Fibroblast of lung (primary cell): Measurements from ENCODE around the gene CFAP70. TPM values are rescaled to one million over a fixed set of nuclear protein-coding genes. Genes with fewer than 3 reads are reported as not detected.

Experiments
- DNase-seq, 2 donors: peaks; one replicate each; pipeline versions ENCODE4 v3.0.0 to v3.0.0-alpha.2; 2010; ENCODE audit warnings: low read depth in 2 of 2
- H2AFZ ChIP-seq: 2 replicates; pipeline ENCODE4 v1.5.1; 2012; ENCODE audit warnings: low read length, control low read depth, inconsistent platforms
- H3K27ac ChIP-seq: 2 replicates; pipeline ENCODE4 v1.5.1; 2011; ENCODE audit warnings: low read length, control low read depth; ENCODE audit not compliant: insufficient read depth
- H3K27me3 ChIP-seq: 2 replicates; pipeline ENCODE4 v1.5.1; 2011; ENCODE audit warnings: mild to moderate bottlenecking, low read length; ENCODE audit not compliant: control insufficient read depth, insufficient read depth
- H3K36me3 ChIP-seq: 2 replicates; pipeline ENCODE4 v1.5.1; 2011; ENCODE audit warnings: low read length; ENCODE audit not compliant: control insufficient read depth, insufficient read depth
- H3K4me1 ChIP-seq: 2 replicates; pipeline ENCODE4 v1.5.1; 2011; ENCODE audit warnings: low read length; ENCODE audit not compliant: control insufficient read depth, insufficient read depth; ENCODE audit errors: extremely low read depth
- H3K4me2 ChIP-seq: 2 replicates; pipeline ENCODE4 v1.5.1; 2011; ENCODE audit warnings: low read length, control low read depth; ENCODE audit not compliant: insufficient read depth; ENCODE audit errors: extremely low read depth
- H3K4me3 ChIP-seq, 4 experiments: fragments of 200-600 bp in 1 of 4; sonication (generic) in 1 of 4; replicated peaks in 1 of 4; 2 replicates each; pipeline ENCODE4 v1.5.1; 2011 to 2016; ENCODE audit warnings: low read length in 4 of 4, low read depth in 3 of 4, mild to moderate bottlenecking in 3 of 4, control low read depth in 2 of 4, inconsistent platforms in 1 of 4, mixed read lengths in 1 of 4; ENCODE audit not compliant: insufficient read depth in 1 of 4; ENCODE audit errors: control extremely low read depth in 1 of 4
- H3K79me2 ChIP-seq: 2 replicates; pipeline ENCODE4 v1.5.1; 2012; ENCODE audit warnings: mild to moderate bottlenecking, low read length, inconsistent platforms; ENCODE audit not compliant: control insufficient read depth, insufficient read depth
- H3K9ac ChIP-seq: 2 replicates; pipeline ENCODE4 v1.5.1; 2011; ENCODE audit warnings: mild to moderate bottlenecking, low read length, control low read depth; ENCODE audit not compliant: insufficient read depth
- H3K9me3 ChIP-seq: 2 replicates; pipeline ENCODE4 v1.5.1; 2012; ENCODE audit warnings: low read depth, low read length; ENCODE audit not compliant: control insufficient read depth, insufficient read depth
- H4K20me1 ChIP-seq: 2 replicates; pipeline ENCODE4 v1.5.1; 2011; ENCODE audit warnings: low read length; ENCODE audit not compliant: control insufficient read depth, insufficient read depth; ENCODE audit errors: extremely low read depth
- CTCF ChIP-seq, 2 donors: IDR thresholded peaks in 1 of 2; conservative IDR thresholded peaks in 1 of 2; 1 replicate in 1 of 2; 2 replicates in 1 of 2; pipeline ENCODE4 v1.5.1; 2011 to 2012; ENCODE audit warnings: low read length in 2 of 2, control low read depth in 1 of 2, inconsistent platforms in 1 of 2, low read depth in 1 of 2, mild to moderate bottlenecking in 1 of 2
- EZH2 ChIP-seq: IDR thresholded peaks from 2 replicates; pipeline ENCODE4 v1.5.1; 2012; ENCODE audit warnings: low read length, control low read depth, mild to moderate bottlenecking; ENCODE audit errors: missing control alignments
- polyA plus RNA-seq, 2 donors: library from polyadenylated mRNA; depleted of rRNA in 1 of 2; stranded (reverse) in 1 of 2; unstranded in 1 of 2; fragments of >200 nt; gene quantifications; 2 replicates each; pipeline ENCODE4 v1.2.1, GENCODE V29; 2011 to 2012; ENCODE audit warnings: missing spikeins in 1 of 2
- total RNA-seq: library from RNA; depleted of rRNA; stranded (reverse); fragments of >200 nt; gene quantifications from 2 replicates; pipeline ENCODE4 v1.2.1, GENCODE V29; 2014

Gene CFAP70
- total and polyA plus RNA-seq, 2 donors (not counting 1 experiment from before 2014, with no cell fraction given) = 0.19 to 1.3 TPM

GRCh38 chr10:73357166-73357565, 1.5 kb downstream of the CFAP70 start:
- H3K36me3 ChIP-seq = no peaks in the 10 kb centered on the region
- H3K79me2 ChIP-seq = no peaks in the 10 kb centered on the region
- H3K9me3 ChIP-seq = no peaks in the 10 kb centered on the region
- TF ChIP-seq CTCF (conservative IDR thresholded peaks at IDR 0.05 in 1 of 2, IDR thresholded peaks at IDR 0.05 in 1 of 2; ENCODE audit: low read depth in 1 of 2, low read length in 2 of 2) (no peak), EZH2 (no peak)
- no peak overlapping the region for H3K4me3 ChIP-seq
- H3K27me3 ChIP-seq = no peaks in the 10 kb centered on the region
- DNase-seq = no peak
- no peak overlapping the region for H2AFZ ChIP-seq
- H3K4me2 ChIP-seq = no peak overlapping the region
- H3K9ac ChIP-seq = no peak overlapping the region
- H3K27ac ChIP-seq = no peak overlapping the region
- H4K20me1 ChIP-seq = no peaks in the 10 kb centered on the region
- H3K4me1 ChIP-seq = no peaks in the 10 kb centered on the region

GRCh38 chr10:73344269-73344668, 14.4 kb downstream of the CFAP70 start:
- Histone ChIP-seq H2AFZ (no peak overlapping the region), H3K27ac (no peak overlapping the region), H3K9me3 (no peaks in the 10 kb centered on the region), H3K27me3 (no peaks in the 10 kb centered on the region), H3K4me2 (no peak overlapping the region), H3K4me1 (no peaks in the 10 kb centered on the region), H3K36me3 (no peaks in the 10 kb centered on the region), H3K9ac (no peak overlapping the region), H3K4me3 (no peak overlapping the region), H3K79me2 (no peaks in the 10 kb centered on the region), H4K20me1 (no peaks in the 10 kb centered on the region)
- TF ChIP-seq EZH2 = no peak
- TF ChIP-seq CTCF (conservative IDR thresholded peaks at IDR 0.05 in 1 of 2, IDR thresholded peaks at IDR 0.05 in 1 of 2; ENCODE audit: low read depth in 1 of 2, low read length in 2 of 2) = no peak
- no peak for DNase-seq

- H3K4me2 ChIP-seq = no peak overlapping the region
- no peak overlapping the region for H3K9ac ChIP-seq
- H2AFZ ChIP-seq = no peak overlapping the region
- no peaks in the 10 kb centered on the region for H4K20me1 ChIP-seq
- TF ChIP-seq EZH2 (no peak), CTCF (conservative IDR thresholded peaks at IDR 0.05 in 1 of 2, IDR thresholded peaks at IDR 0.05 in 1 of 2; ENCODE audit: low read depth in 1 of 2, low read length in 2 of 2) (no peak)
- H3K9me3 ChIP-seq = no peaks in the 10 kb centered on the region
- no peaks in the 10 kb centered on the region for H3K79me2 ChIP-seq
- no peak for DNase-seq
- no peaks in the 10 kb centered on the region for H3K4me1 ChIP-seq
- no peaks in the 10 kb centered on the region for H3K27me3 ChIP-seq
- H3K36me3 ChIP-seq = no peaks in the 10 kb centered on the region
- H3K27ac ChIP-seq = no peak overlapping the region
- no peak overlapping the region for H3K4me3 ChIP-seq
Observed at GRCh38 chr10:73340121-73340520, 18.5 kb downstream of the CFAP70 start.
